Epithelial cell of proximal tubule (primary cell): ENCODE results near the gene PLEKHA1. TPM values are rescaled to one million over a fixed set of nuclear protein-coding genes. Genes with fewer than 3 reads are reported as not detected.

Source experiments
- DNase-seq: peaks from one replicate; pipeline ENCODE4 v3.0.0-alpha.2; 2011; ENCODE audit warnings: low read depth
- H3K4me3 ChIP-seq: 2 replicates; pipeline ENCODE4 v1.5.1; 2011; ENCODE audit warnings: low read depth, mild to moderate bottlenecking, low read length
- total RNA-seq: library from RNA; depleted of rRNA; stranded (reverse); fragments of >200 nt; gene quantifications from 2 replicates; pipeline ENCODE4 v1.2.3, GENCODE V29; 2015
- TF ChIP-seq, protein P1 (sequence below): conservative IDR thresholded peaks from 2 replicates; pipeline ENCODE4 v1.5.1; 2012; ENCODE audit warnings: low read depth, mild to moderate bottlenecking, low read length

The PLEKHA1 gene
- total RNA-seq, 1 donor from 2014 or later = 84.6 TPM

DNA sequence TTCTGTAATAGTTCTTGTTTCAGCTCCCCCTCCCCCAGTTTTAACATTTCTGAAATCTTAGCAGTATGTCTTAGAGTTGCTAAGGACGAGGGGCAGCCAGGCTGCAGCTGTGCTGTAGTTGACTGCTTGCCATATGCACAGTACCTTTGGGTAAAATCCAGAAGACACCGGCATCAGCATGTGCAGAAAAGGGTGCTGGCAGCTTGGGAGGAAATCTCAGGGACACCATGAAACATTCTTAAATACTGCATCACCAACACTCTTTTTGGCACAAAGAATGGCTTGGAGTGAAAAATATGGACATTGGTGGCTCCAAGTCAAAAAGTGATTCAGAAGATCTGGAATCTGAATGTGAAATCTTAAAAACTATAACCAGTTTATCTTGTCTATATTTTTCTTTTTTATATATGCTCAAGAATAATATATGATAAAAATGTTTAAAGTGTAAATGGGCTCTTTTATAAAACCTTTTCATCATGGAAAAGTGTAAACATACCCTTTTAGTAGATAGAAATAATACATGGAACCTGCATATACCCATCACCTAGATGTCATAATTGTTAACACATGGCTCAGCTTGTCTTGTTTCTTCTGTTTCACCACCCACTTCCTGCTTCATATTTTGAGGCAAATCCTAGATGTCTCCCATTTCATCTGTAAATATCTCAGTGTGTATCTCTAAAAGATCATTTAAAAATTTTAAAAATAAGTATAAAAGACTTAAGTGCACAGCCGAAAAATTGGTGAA is 45.5 kb downstream of the PLEKHA1 start:
- no peak for DNase-seq
- H3K4me3 ChIP-seq = no peak overlapping the region
- TF ChIP-seq, protein P1, sequence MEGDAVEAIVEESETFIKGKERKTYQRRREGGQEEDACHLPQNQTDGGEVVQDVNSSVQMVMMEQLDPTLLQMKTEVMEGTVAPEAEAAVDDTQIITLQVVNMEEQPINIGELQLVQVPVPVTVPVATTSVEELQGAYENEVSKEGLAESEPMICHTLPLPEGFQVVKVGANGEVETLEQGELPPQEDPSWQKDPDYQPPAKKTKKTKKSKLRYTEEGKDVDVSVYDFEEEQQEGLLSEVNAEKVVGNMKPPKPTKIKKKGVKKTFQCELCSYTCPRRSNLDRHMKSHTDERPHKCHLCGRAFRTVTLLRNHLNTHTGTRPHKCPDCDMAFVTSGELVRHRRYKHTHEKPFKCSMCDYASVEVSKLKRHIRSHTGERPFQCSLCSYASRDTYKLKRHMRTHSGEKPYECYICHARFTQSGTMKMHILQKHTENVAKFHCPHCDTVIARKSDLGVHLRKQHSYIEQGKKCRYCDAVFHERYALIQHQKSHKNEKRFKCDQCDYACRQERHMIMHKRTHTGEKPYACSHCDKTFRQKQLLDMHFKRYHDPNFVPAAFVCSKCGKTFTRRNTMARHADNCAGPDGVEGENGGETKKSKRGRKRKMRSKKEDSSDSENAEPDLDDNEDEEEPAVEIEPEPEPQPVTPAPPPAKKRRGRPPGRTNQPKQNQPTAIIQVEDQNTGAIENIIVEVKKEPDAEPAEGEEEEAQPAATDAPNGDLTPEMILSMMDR = no peak

- no peak for DNase-seq
- no peak overlapping the region for H3K4me3 ChIP-seq
- TF ChIP-seq, protein P1 = no peak
Observed at GRCh38 chr10:122420624-122421007, 46.1 kb downstream of the PLEKHA1 start.

DNA sequence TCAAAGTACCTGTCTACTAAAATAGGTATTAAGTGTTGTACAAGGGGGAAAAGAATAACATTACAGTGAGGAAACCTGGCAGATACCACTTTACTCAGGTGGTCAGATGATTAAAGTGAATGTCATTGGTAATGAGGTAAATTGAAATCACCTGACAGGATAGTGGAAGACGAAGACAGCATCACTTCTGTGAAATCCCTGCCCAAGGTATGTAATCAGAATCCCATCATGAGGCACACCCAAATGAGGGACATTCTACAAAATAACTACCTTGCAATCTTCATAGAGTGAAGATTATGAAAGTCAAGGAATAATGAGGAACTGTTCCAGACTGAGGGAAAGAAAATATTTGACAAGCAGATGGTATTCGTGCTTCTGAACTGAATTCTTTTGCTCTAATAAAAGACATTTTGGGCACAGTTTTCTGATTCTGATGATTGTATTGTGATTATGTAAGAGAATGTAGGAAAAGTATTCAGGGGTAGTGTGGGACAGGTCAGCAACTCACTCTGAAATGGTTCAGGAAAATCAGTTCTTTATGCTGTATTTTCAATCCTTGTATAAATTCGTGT is 46.6 kb downstream of the PLEKHA1 start:
- TF ChIP-seq, protein P1 = no peak
- no peak overlapping the region for H3K4me3 ChIP-seq
- DNase-seq = no peak

DNA sequence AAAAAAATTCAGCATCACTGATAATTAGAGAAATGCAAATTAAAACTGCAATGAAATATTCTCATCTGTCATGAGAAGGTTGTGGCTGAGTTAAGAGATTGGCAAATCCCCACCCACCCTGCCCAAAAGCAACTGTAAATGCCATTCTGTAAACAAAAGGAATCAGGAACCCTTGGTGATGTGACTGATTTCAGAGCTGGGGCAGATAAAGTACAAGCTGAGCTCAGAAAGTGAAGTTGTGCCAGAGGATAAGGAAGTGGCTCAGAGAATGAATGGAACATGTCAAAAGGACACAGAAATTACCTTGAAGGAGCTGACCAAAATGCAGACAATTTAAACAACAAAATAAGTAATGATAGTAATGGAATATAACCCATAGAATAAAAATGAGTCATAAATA is 47.2 kb downstream of the PLEKHA1 start:
- no peak overlapping the region for H3K4me3 ChIP-seq
- TF ChIP-seq, protein P1 = no peak
- DNase-seq = no peak

DNA sequence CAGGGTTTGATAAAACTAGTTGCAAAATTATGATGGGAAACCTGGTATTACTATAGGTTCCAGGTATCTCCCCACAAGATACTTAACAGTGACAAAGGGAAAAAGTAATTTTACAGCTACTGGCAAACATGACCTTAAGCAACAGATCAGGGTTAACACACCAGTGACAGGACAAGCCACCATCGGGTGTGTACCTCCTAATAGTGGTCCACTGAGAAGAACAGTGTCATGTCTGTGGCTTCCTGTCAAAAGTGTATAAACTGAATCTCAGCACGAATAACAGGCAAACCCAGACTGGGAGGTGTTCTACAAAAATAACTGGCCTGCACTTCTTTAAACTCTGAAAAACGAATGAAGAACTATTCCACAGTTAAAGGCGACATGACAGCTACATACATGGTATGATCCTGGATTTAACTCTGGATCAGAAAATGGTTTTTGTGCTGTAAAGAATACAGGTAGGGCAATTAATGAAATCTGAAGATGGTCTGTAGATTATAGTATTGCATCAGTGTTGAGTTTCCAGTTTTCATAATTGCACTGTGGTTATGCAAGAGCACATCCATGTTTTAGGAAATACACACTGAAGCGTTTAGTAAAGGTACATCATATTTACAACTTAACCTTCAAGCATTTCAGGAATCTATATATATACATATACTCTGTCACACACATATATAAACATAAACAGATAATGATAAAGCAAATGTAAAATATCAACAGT is 47.9 kb downstream of the PLEKHA1 start:
- no peak overlapping the region for H3K4me3 ChIP-seq
- DNase-seq = no peak
- TF ChIP-seq, protein P1 = no peak

DNA sequence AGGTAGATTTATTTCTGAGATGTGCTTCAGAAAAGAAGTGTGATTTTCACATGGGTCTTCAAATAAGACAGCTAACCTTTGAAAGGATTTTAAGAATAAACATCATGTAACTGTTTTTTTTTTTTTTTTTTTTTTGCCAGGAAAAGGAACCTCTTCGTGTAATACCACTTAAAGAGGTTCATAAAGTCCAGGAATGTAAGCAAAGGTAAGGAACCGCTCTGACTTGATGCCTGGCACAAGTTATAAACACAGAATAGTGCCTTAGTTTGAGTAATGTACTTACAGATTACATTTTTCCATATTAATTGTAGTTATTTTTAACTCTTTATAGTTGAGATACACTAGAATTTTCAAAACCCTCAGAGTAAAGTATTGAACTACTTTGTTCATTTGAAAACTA is 49.6 kb downstream of the PLEKHA1 start:
- H3K4me3 ChIP-seq = no peak overlapping the region
- DNase-seq = no peak
- TF ChIP-seq, protein P1 = no peak
